Forelimb muscle (tissue), 1 donor: Measurements from ENCODE around the gene VAC14. TPM values are rescaled to one million over a fixed set of nuclear protein-coding genes. Genes with fewer than 3 reads are reported as not detected.
"Not testable (repeated sequence)": the region's sequence is repeated elsewhere in the genome, so short reads cannot be mapped to it uniquely, and the experiment has no call there.

Experiments
- DNase-seq: peaks from one replicate; pipeline ENCODE4 v3.0.0-alpha.2; 2013; ENCODE audit warnings: low read depth
- polyA plus RNA-seq: library from polyadenylated mRNA; unstranded; fragments of 120-200 nt; gene quantifications from one replicate; pipeline ENCODE4 v1.2.1, GENCODE V29; 2013; ENCODE audit not compliant: insufficient read length

The VAC14 gene
- polyA plus RNA-seq, 1 donor, result 16.4 TPM

DNA sequence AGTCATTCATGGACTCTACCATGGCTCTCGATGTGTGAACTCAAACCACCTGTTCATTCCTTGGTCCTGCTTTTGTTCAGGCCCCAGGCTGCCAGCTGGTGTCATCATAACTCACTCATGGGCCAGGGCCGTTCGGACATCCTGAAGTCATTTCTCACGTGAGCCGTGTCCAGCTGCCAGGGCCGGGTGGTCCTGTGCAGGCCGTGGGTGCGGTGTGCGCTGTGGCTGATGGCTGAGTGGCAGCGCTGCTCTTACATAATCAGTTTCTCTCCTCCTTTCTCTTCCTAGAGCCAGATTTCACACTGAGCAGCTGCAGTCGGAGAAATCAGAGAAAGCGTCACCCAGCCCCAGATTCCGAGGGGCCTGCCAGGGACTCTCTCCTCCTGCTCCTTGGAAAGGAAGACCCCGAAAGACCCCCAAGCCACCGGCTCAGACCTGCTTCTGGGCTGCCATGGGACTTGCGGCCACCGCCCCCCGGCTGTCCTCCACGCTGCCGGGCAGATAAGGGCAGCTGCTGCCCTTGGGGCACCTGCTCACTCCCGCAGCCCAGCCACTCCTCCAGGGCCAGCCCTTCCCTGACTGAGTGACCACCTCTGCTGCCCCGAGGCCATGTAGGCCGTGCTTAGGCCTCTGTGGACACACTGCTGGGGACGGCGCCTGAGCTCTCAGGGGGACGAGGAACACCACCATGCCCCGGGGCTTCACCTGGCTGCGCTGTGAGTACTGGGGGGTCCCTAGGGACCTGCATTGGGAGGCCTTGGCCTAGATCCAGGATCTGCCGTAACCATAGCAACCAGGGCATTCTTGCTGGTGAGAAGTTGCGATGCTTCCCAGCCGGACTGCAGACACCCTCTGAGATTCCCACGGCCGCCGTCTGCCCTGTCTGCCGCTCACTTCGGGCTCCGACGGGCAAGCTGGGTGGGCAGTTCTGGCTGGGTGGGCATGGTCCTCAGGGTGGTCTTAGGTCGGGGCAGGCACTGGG, 154.4 kb downstream of the VAC14 start, which contains the start of gene IL34:
IL34 (plus strand) TSS at position 300 of the 982 bp plus-strand sequence; CDS start at position 689, 389 bp downstream.
- DNase-seq, result no peak

- no peak for DNase-seq
Measured at GRCh38 chr16:70644763-70645597, 156.0 kb downstream of the VAC14 start.

DNA sequence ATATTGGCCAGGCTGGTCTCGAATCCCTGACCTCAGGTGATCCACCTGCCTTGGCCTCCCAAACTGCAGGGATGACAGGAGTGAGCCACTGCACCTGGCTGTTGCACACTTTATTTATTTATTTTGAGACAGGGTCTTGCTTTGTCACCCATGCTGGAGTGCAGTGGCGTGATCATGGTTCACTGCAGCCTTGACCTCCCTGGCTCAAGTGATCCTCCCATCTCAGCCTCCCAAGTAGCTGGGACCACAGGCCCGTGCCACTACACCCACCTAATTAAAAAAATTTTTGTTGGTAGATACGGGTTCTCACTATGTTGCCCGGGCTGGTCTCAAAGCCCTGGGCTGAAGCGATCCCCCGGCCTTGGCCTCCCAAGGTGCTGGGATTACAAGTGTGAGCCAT, 157.7 kb downstream of the VAC14 start:
- not testable (repeated sequence) for DNase-seq

- no peak for DNase-seq
Measured at GRCh38 chr16:70642633-70643032, 158.3 kb downstream of the VAC14 start.

GRCh38 chr16:70638814-70639792, 161.9 kb downstream of the VAC14 start:
- DNase-seq, result no peak

Other genes with a start within 250 kb of the VAC14 start
- gene IL34, start 154.6 kb downstream of the VAC14 start, polyA plus RNA-seq, result 5.0 TPM
- 126 TPM for gene MTSS2, start 115.1 kb downstream of the VAC14 start, polyA plus RNA-seq